Left lung (tissue), 10 donors: ENCODE data around the gene ENTREP1. TPM values are rescaled to one million over a fixed set of nuclear protein-coding genes. Genes with fewer than 3 reads are reported as not detected.
"Not testable (repeated sequence)": the region's sequence is repeated elsewhere in the genome, so short reads cannot be mapped to it uniquely, and the experiment has no call there.

Source experiments
- ATAC-seq: fragments of 200-7000 bp; cut with Tn5 transposase; one replicate; pipeline ENCODE4 v1.9.1; 2020; ENCODE audit warnings: moderate library complexity
- DNase-seq, 4 donors: peaks; one replicate each; pipeline ENCODE4 v3.0.0-alpha.2; 2013 to 2020
- H3K27ac ChIP-seq, 2 donors: fragments of 200-600 bp; sonication (generic) in 1 of 2; one replicate each; pipeline versions ENCODE4 v1.5.0 to v1.8.0; 2020 to 2021
- H3K27me3 ChIP-seq, 2 donors: fragments of 200-600 bp; sonication (generic) in 1 of 2; one replicate each; pipeline versions ENCODE4 v1.5.0 to v1.8.0; 2020 to 2021
- H3K36me3 ChIP-seq, 2 donors: fragments of 200-600 bp; sonication (generic) in 1 of 2; one replicate each; pipeline versions ENCODE4 v1.5.0 to v1.8.0; 2020 to 2021
- H3K4me1 ChIP-seq, 2 donors: fragments of 200-600 bp; one replicate each; pipeline ENCODE4 v1.8.0; 2021
- H3K4me3 ChIP-seq, 2 donors: fragments of 200-600 bp; sonication (generic) in 1 of 2; one replicate each; pipeline versions ENCODE4 v1.5.0 to v1.8.0; 2020 to 2021; ENCODE audit warnings: mild to moderate bottlenecking in 1 of 2
- H3K9me3 ChIP-seq, 2 donors: fragments of 200-600 bp; sonication (generic) in 1 of 2; one replicate each; pipeline versions ENCODE4 v1.5.0 to v1.8.0; 2020 to 2021
- CTCF ChIP-seq, 2 donors: fragments of 200-600 bp; sonication (generic) in 1 of 2; IDR thresholded peaks; one replicate each; pipeline versions ENCODE4 v1.5.0 to v1.8.0; 2021; ENCODE audit warnings: antibody characterized with exemption in 2 of 2
- intact Hi-C, 2 donors: fragments of 100-400 bp; cut with DNase I; formaldehyde crosslinking; loops; one replicate each; pipeline versions ENCODE4 v1.11.2 to v1.14.2; 2022
- polyA plus RNA-seq, 6 donors: library from polyadenylated mRNA; unstranded; fragments of 120-200 nt; gene quantifications; one replicate each; pipeline ENCODE4 v1.2.1, GENCODE V29; 2013; ENCODE audit not compliant: insufficient read length in 6 of 6
- total RNA-seq, 2 donors: library from RNA; stranded (reverse); fragmentation: NEBNext Ultra II Directional; extraction: Animal tissue kit (Norgen Biotek cat#: 25700); gene quantifications; one replicate each; pipeline ENCODE4 v1.2.1, GENCODE V29; 2021
- donor health status: DM: no; HTN: yes; CAD: no.
- donor health status: DM: no; HTN: no; CAD: no.

The ENTREP1 gene
- total and polyA plus RNA-seq, 8 donors = 16.8 to 49.7 (median 40.9) TPM

- DNase-seq (no peak), ATAC-seq (no peak)
- Histone ChIP-seq H3K4me3 (no peak overlapping the region), H3K27me3 (no peaks in the 10 kb centered on the region), H3K4me1 (no peaks in the 10 kb centered on the region), H3K9me3 (no peaks in the 10 kb centered on the region), H3K27ac (no peak overlapping the region), H3K36me3 (no peaks in the 10 kb centered on the region)
- no peak for TF ChIP-seq CTCF (IDR thresholded peaks at IDR 0.05)
- intact Hi-C loops = no loop called here
Measured at GRCh38 chr9:69299315-69299714, 25.7 kb upstream of the ENTREP1 start.

GRCh38 chr9:69299826-69300225, 25.2 kb upstream of the ENTREP1 start:
- intact Hi-C loops = no loop called here
- DNase-seq (no peak), ATAC-seq (no peak)
- Histone ChIP-seq H3K4me1 (no peaks in the 10 kb centered on the region), H3K4me3 (no peak overlapping the region), H3K27ac (no peak overlapping the region), H3K27me3 (no peaks in the 10 kb centered on the region), H3K36me3 (no peaks in the 10 kb centered on the region), H3K9me3 (no peaks in the 10 kb centered on the region)
- no peak for TF ChIP-seq CTCF (IDR thresholded peaks at IDR 0.05)

GRCh38 chr9:69303331-69303730, 21.7 kb upstream of the ENTREP1 start:
- TF ChIP-seq CTCF (IDR thresholded peaks at IDR 0.05) = no peak
- Histone ChIP-seq H3K27ac (no peak overlapping the region), H3K36me3 (no peaks in the 10 kb centered on the region), H3K27me3 (no peaks in the 10 kb centered on the region), H3K9me3 (no peaks in the 10 kb centered on the region), H3K4me1 (peaks cover 0 to 3% of the 10 kb centered on the region in 2 donors), H3K4me3 (no peak overlapping the region)
- no peak for ATAC-seq
- no peak for DNase-seq
- intact Hi-C loops = no loop called here

- DNase-seq, ATAC-seq, intact Hi-C loops, H3K4me3 ChIP-seq, H3K36me3 ChIP-seq, H3K9me3 ChIP-seq, H3K4me1 ChIP-seq, H3K27me3 ChIP-seq: not testable (repeated sequence)
- H3K27ac ChIP-seq = peak overlapping the region in 1 of 2 donors; percentile 67
Measured at GRCh38 chr9:69306895-69307445, 18.0 kb upstream of the ENTREP1 start.

- Histone ChIP-seq H3K27ac (peak overlapping the region; percentile 26 to 67), H3K4me3 (no peak overlapping the region), H3K36me3 (no peaks in the 10 kb centered on the region), H3K27me3 (no peaks in the 10 kb centered on the region), H3K4me1 (peaks cover 0 to 4% of the 10 kb centered on the region in 2 donors), H3K9me3 (peaks cover 0 to 4% of the 10 kb centered on the region in 2 donors)
- ATAC-seq (peak; percentile 92), DNase-seq (peak in 3 of 4 donors; percentile 34 to 74 (median 65))
- intact Hi-C loops = no loop called here
- no peak for TF ChIP-seq CTCF (IDR thresholded peaks at IDR 0.05)
Measured at GRCh38 chr9:69307446-69308205, 17.4 kb upstream of the ENTREP1 start.
